Measurements from ENCODE around the gene NKPD1. TPM values are rescaled to one million over a fixed set of nuclear protein-coding genes. Genes with fewer than 3 reads are reported as not detected.

NKPD1 gene
- total and polyA plus RNA-seq, 10 of the 15 experiments (the other 5 are each of a cell fraction or from before 2014, with no cell fraction given) = 0.05 to 0.18 (median 0.06) TPM; not detected in 7

GRCh38 chr19:45140144-45140503 lies 20.7 kb downstream of the NKPD1 start:
- no peak for DNase-seq (ENCODE audit: low read depth, low spot score)
- in situ Hi-C loops (cut with MboI) (no loop called here), intact Hi-C loops (cut with micrococcal nuclease; ENCODE audit: unreplicated experiment) (no loop called here)
- CTCF ChIA-PET = no interaction called here
- peaks cover 0 to 22% of the 10 kb centered on the region in 2 experiments; a peak in 3 of 4 replicates for H3K36me3 ChIP-seq (ENCODE audit: control insufficient read depth in 2 of 2, insufficient read depth in 2 of 2, low read length in 1 of 2)
- no peak overlapping the region for H3K4me2 ChIP-seq (ENCODE audit: control insufficient read depth, insufficient read depth)
- H2AFZ ChIP-seq (ENCODE audit: control insufficient read depth, low read depth, low read length) = no peak overlapping the region
- no peak overlapping the region for H3K4me3 ChIP-seq
- no TSS peak for BruUV-seq (replicated peaks)
- WGBS (ENCODE audit: insufficient coverage, insufficient replicate concordance, low lambda C conversion rate, missing lambda C conversion rate) = 97% methylated on average over 7 of the region's 8 CpGs
- peaks cover 34% of the 10 kb centered on the region for H3K4me1 ChIP-seq (ENCODE audit: control insufficient read depth, insufficient read depth, low read length)
- RAD21 ChIA-PET (ENCODE audit: unreplicated experiment) = interaction anchor here (0.5 kb wide), 1 partner anchor 228 kb away, joined by 3 read pairs; no protein-coding TSS in a partner anchor
- H3K79me2 ChIP-seq (ENCODE audit: control insufficient read depth, insufficient read depth, low read length) = peaks cover 24% of the 10 kb centered on the region
- no peaks in the 10 kb centered on the region for H4K20me1 ChIP-seq (ENCODE audit: control insufficient read depth, insufficient read depth)
- FAIRE-seq = no peak
- SMC1A ChIA-PET (ENCODE audit: uncharacterized antibody, unreplicated experiment) = no interaction called here
- no peak for ATAC-seq
- no peaks in the 10 kb centered on the region for H3K27me3 ChIP-seq (replicated peaks in 1 of 2; ENCODE audit: control insufficient read depth in 2 of 2, insufficient read depth in 2 of 2, low read length in 1 of 2)
- no peak overlapping the region for H3K9ac ChIP-seq (ENCODE audit: control insufficient read depth, insufficient read depth, low read length)
- POLR2A ChIA-PET = interaction anchor here (0.8 kb wide), 1 partner anchor 26 kb away, joined by 3 read pairs; no protein-coding TSS in a partner anchor
- TF ChIP-seq TARDBP (IDR thresholded peaks at IDR 0.05; ENCODE audit: borderline replicate concordance) (no peak), MXI1 (IDR thresholded peaks at IDR 0.05; ENCODE audit: low read depth, low read length) (no peak), JUNB (IDR thresholded peaks at IDR 0.05) (no peak), IKZF1 (conservative IDR thresholded peaks at IDR 0.05) (no peak), ZNF207 (IDR thresholded peaks at IDR 0.05; ENCODE audit: borderline replicate concordance) (no peak), CBX5 (IDR thresholded peaks at IDR 0.05; ENCODE audit: low read depth) (no peak), CBX3 (IDR thresholded peaks at IDR 0.05; ENCODE audit: borderline replicate concordance, low read depth) (no peak), RUNX3 (IDR thresholded peaks at IDR 0.05; ENCODE audit: low read length) (no peak)
- H3K9me3 ChIP-seq (replicated peaks; ENCODE audit: control insufficient read depth, insufficient read depth, low read length) = no peaks in the 10 kb centered on the region
- H3K27ac ChIP-seq (ENCODE audit: control insufficient read depth, insufficient read depth) = no peak overlapping the region
